HG02588 (cell line): ENCODE results near the gene RPS15.
"Not testable (repeated sequence)": the region's sequence is repeated elsewhere in the genome, so short reads cannot be mapped to it uniquely, and the experiment has no call there.

ENCODE experiments used
- ATAC-seq: cut with Tn5 transposase; IDR thresholded peaks from one replicate; pipeline ENCODE4 v1.9.1; 2021; ENCODE audit warnings: mild to moderate bottlenecking, moderate library complexity; ENCODE audit not compliant: unreplicated experiment

Gene RPS15

GRCh38 chr19:1418951-1419738 lies 19.1 kb upstream of the RPS15 start:
- ATAC-seq: no peak

- ATAC-seq: not testable (repeated sequence)
These were observed 18.1 kb upstream of the RPS15 start for GRCh38 chr19:1420085-1420484.

GRCh38 chr19:1420590-1420989 lies 17.6 kb upstream of the RPS15 start:
- ATAC-seq: no peak

GRCh38 chr19:1421218-1421957 lies 16.8 kb upstream of the RPS15 start:
- ATAC-seq: no peak

GRCh38 chr19:1421958-1422305 lies 16.3 kb upstream of the RPS15 start:
- no peak for ATAC-seq

- ATAC-seq: no peak
These were observed 15.8 kb upstream of the RPS15 start for GRCh38 chr19:1422360-1422759.

GRCh38 chr19:1422943-1423342 lies 15.3 kb upstream of the RPS15 start:
- no peak for ATAC-seq

GRCh38 chr19:1423436-1424191 lies 14.6 kb upstream of the RPS15 start:
- no peak for ATAC-seq

- no peak for ATAC-seq
These were observed 13.8 kb upstream of the RPS15 start for GRCh38 chr19:1424192-1424955.

- no peak for ATAC-seq
These were observed 12.9 kb upstream of the RPS15 start for GRCh38 chr19:1425102-1425837.

GRCh38 chr19:1425902-1426301 lies 12.3 kb upstream of the RPS15 start:
- no peak for ATAC-seq

- ATAC-seq: no peak
These were observed 11.5 kb upstream of the RPS15 start for GRCh38 chr19:1426736-1427135.

GRCh38 chr19:1427221-1427920 lies 10.8 kb upstream of the RPS15 start:
- ATAC-seq: no peak

- no peak for ATAC-seq
These were observed 9.3 kb upstream of the RPS15 start for GRCh38 chr19:1428738-1429391.

- ATAC-seq: no peak
These were observed 8.4 kb upstream of the RPS15 start for GRCh38 chr19:1429750-1430149.

GRCh38 chr19:1430246-1430645 lies 8.0 kb upstream of the RPS15 start:
- no peak for ATAC-seq

GRCh38 chr19:1431759-1432506 lies 6.3 kb upstream of the RPS15 start:
- ATAC-seq: no peak

GRCh38 chr19:1432507-1432887 lies 5.7 kb upstream of the RPS15 start:
- no peak for ATAC-seq
